Placental pericyte (primary cell): ENCODE measurements around the gene TECR. TPM values are rescaled to one million over a fixed set of nuclear protein-coding genes. Genes with fewer than 3 reads are reported as not detected.

Experiments used
- small RNA-seq: library from RNA; depleted of rRNA; stranded (forward); fragments of <200 nt; gene quantifications from one replicate; pipeline ENCODE3, GENCODE V24; 2012; ENCODE audit warnings: low replicate concordance
- total RNA-seq: library from RNA; depleted of rRNA; stranded (reverse); fragments of >200 nt; gene quantifications from 2 replicates; pipeline ENCODE4 v1.2.3, GENCODE V29; 2012

TECR gene
- total RNA-seq = 39.8 and 40.9 TPM in 2 replicates

GRCh38 chr19:14529254-14530004 is at the start of gene TECR:
TECR (plus strand) TSS chr19:14529594; CDS start chr19:14529697, 103 bp downstream.

GRCh38 chr19:14496029-14496833 is 33.2 kb upstream of the TECR start, which contains the start of gene GIPC1:
GIPC1 (minus strand) TSS chr19:14496127; CDS start chr19:14482976, 13,151 bp downstream.

GRCh38 chr19:14517840-14518505 is 11.4 kb upstream of the TECR start, which contains the start of gene DNAJB1:
DNAJB1 (minus strand) TSS chr19:14518397; CDS start chr19:14518349, 48 bp downstream.

GRCh38 chr19:14571695-14572490 is 42.5 kb downstream of the TECR start, which contains the start of gene NDUFB7:
NDUFB7 (minus strand) TSS chr19:14572066; CDS start chr19:14572000, 66 bp downstream.

GRCh38 chr19:14582894-14583340 is 53.5 kb downstream of the TECR start, which contains the start of gene CLEC17A:
CLEC17A (plus strand) TSS chr19:14583084; CDS start chr19:14583161, 77 bp downstream.

Small RNA genes lying within 50 kb of the gene (small RNA-seq; reads per million reads assigned to genes)
- gene RN7SL842P (not detected), gene SNRPGP15 (not detected)

Other genes with a start within 250 kb of the TECR start
- gene ADGRE5, start 148.2 kb upstream of the TECR start, total RNA-seq = 33.9 and 104 TPM in 2 replicates
- 58.6 and 141 TPM in 2 replicates for gene DDX39A, start 110.3 kb upstream of the TECR start, total RNA-seq
- 198 and 242 TPM in 2 replicates for gene PKN1, start 96.3 kb upstream of the TECR start, total RNA-seq
- 4.8 and 5.2 TPM in 2 replicates for gene PTGER1, start 54.2 kb upstream of the TECR start, total RNA-seq
- 145 and 197 TPM in 2 replicates for gene GIPC1, start 33.5 kb upstream of the TECR start, total RNA-seq
- gene DNAJB1, start 11.2 kb upstream of the TECR start, total RNA-seq = 103 and 105 TPM in 2 replicates
- gene NDUFB7, start 42.5 kb downstream of the TECR start, total RNA-seq = 170 and 187 TPM in 2 replicates
- gene CLEC17A, start 53.5 kb downstream of the TECR start, total RNA-seq = 0.14 TPM in 1 of 2 replicates, not detected in the other
- 0.14 TPM in 1 of 2 replicates, not detected in the other for gene ADGRE3, start 145.2 kb downstream of the TECR start, total RNA-seq
- 11.5 and 25.4 TPM in 2 replicates for gene ZNF333, start 160.5 kb downstream of the TECR start, total RNA-seq
- gene ADGRE2, start 249.0 kb downstream of the TECR start, total RNA-seq = 1.3 and 8.7 TPM in 2 replicates